ENCODE measurements around the gene SLC10A3. TPM values are rescaled to one million over a fixed set of nuclear protein-coding genes. Genes with fewer than 3 reads are reported as not detected.

The SLC10A3 gene
- total and polyA plus RNA-seq, 2 of the 8 experiments (the other 6 are each of a cell fraction or from before 2014, with no cell fraction given), result 6.8 to 9.5 TPM

DNA sequence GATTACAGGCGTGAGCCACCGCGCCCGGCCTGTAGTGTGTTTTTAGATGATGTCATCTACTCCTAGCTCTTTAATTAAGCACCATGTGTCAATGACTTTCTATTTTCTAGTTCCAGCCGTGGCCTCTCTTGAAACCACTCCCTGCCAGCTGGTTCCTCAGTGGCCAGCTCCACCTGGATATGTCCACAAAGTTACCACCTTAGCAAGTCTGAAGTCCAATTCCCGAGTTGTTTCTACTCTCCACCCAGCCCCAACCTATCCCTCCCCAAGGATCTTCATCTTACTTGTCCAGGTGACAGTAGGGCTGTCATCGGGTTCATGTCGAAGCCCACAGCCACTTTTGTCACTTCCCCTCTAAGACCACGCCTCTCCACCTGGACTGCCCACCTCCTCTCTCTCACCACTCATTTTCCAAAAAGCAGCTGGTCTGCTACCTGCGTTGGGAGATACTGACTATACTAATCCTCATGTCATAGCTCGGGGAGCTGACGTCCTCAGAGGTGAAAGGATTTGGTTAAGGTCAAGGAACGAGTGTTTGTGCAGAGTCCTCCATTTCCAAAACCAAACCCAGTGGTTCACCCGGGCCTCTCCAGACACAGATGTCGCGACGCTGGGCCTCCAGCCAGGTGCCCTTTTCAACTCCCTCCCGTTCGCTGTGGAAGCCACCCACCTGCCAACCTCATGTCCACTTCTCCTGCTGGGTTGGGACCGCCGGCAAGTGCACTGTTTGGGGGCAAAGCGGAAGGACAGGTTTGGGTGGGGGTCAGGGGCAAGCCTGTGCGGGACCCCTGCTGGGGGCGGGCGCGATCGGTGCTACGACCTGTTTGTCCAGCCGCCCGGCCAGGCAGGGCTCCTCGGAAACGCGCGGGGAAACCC lies 24.9 kb upstream of the SLC10A3 start (continued):
- TF ChIP-seq SUZ12 (IDR thresholded peaks at IDR 0.05; ENCODE audit: low read length) (no peak), KDM4A (IDR thresholded peaks at IDR 0.05; ENCODE audit: low read depth, low read length, severe bottlenecking) (no peak), YY1 (IDR thresholded peaks at IDR 0.05; ENCODE audit: low read depth, low read length) (no peak), GABPA (IDR thresholded peaks at IDR 0.05; ENCODE audit: borderline replicate concordance, insufficient read depth, low read length) (no peak)

All from H1 (cell line).